KMS-11 (cell line): Measurements from ENCODE around the gene GLIPR2.
"Not testable (repeated sequence)": the region's sequence is repeated elsewhere in the genome, so short reads cannot be mapped to it uniquely, and the experiment has no call there.

ENCODE experiments used
- H2AFZ ChIP-seq: fragments of 200-600 bp; sonication (generic); 2 replicates; pipeline ENCODE4 v1.6.1; 2016; ENCODE audit warnings: antibody characterized with exemption, mixed run types, low read depth
- H3K27ac ChIP-seq: fragments of 200-600 bp; sonication (generic); 2 replicates; pipeline ENCODE4 v1.6.1; 2016; ENCODE audit warnings: mild to moderate bottlenecking, mixed run types
- H3K27me3 ChIP-seq: fragments of 200-600 bp; sonication (generic); 2 replicates; pipeline ENCODE4 v1.6.1; 2017; ENCODE audit warnings: mild to moderate bottlenecking, low read depth, mixed run types, moderate library complexity; ENCODE audit not compliant: insufficient read depth
- H3K36me3 ChIP-seq: fragments of 200-600 bp; sonication (generic); 2 replicates; pipeline ENCODE4 v1.6.1; 2017; ENCODE audit warnings: mild to moderate bottlenecking, mixed run types; ENCODE audit not compliant: insufficient read depth
- H3K4me1 ChIP-seq: fragments of 200-600 bp; sonication (generic); 2 replicates; pipeline ENCODE4 v1.6.1; 2016; ENCODE audit warnings: mild to moderate bottlenecking, low read depth, mixed run types; ENCODE audit not compliant: poor library complexity, severe bottlenecking
- H3K4me2 ChIP-seq: fragments of 200-600 bp; sonication (generic); 2 replicates; pipeline ENCODE4 v1.7.0; 2016; ENCODE audit warnings: mild to moderate bottlenecking, mixed run types
- H3K4me3 ChIP-seq: fragments of 200-600 bp; sonication (generic); IDR thresholded peaks from 2 replicates; pipeline ENCODE4 v1.6.1; 2017; ENCODE audit warnings: low read depth, low read length, mixed read lengths; ENCODE audit not compliant: insufficient read depth
- H3K79me2 ChIP-seq: fragments of 200-600 bp; sonication (generic); 2 replicates; pipeline ENCODE4 v1.6.1; 2016; ENCODE audit warnings: low read depth, mixed run types; ENCODE audit not compliant: insufficient read depth
- H3K9ac ChIP-seq: fragments of 200-600 bp; sonication (generic); 2 replicates; pipeline ENCODE4 v1.6.1; 2016; ENCODE audit warnings: mild to moderate bottlenecking, mixed run types
- H4K20me1 ChIP-seq: fragments of 200-600 bp; sonication (generic); 2 replicates; pipeline ENCODE4 v1.6.1; 2016; ENCODE audit warnings: mild to moderate bottlenecking, mixed run types; ENCODE audit not compliant: insufficient read depth
- CTCF ChIP-seq: fragments of 200-600 bp; sonication (generic); conservative IDR thresholded peaks from 2 replicates; pipeline ENCODE4 v1.6.1; 2017; ENCODE audit warnings: low read depth, mild to moderate bottlenecking, antibody characterized with exemption, low read length, moderate library complexity, mixed read lengths

The GLIPR2 gene

GRCh38 chr9:36154331-36154952 lies 17.9 kb downstream of the GLIPR2 start:
- H4K20me1 ChIP-seq: no peaks in the 10 kb centered on the region
- H3K9ac ChIP-seq: no peak overlapping the region
- H3K4me2 ChIP-seq: no peak overlapping the region
- no peaks in the 10 kb centered on the region for H3K27me3 ChIP-seq
- H3K36me3 ChIP-seq: no peaks in the 10 kb centered on the region
- no peak overlapping the region for H3K27ac ChIP-seq
- no peak overlapping the region for H2AFZ ChIP-seq
- TF ChIP-seq CTCF: no peak
- H3K79me2 ChIP-seq: no peaks in the 10 kb centered on the region
- H3K4me3 ChIP-seq: no peak overlapping the region
- H3K4me1 ChIP-seq: peaks cover 22% of the 10 kb centered on the region

- Histone ChIP-seq H3K4me2 (no peak overlapping the region), H2AFZ (no peak overlapping the region), H3K27me3 (no peaks in the 10 kb centered on the region), H3K36me3 (no peaks in the 10 kb centered on the region), H3K9ac (no peak overlapping the region), H3K27ac (no peak overlapping the region), H3K4me3 (no peak overlapping the region), H4K20me1 (no peaks in the 10 kb centered on the region), H3K79me2 (no peaks in the 10 kb centered on the region), H3K4me1 (peaks cover 12% of the 10 kb centered on the region)
- no peak for TF ChIP-seq CTCF
Measured at GRCh38 chr9:36156116-36156515, 19.6 kb downstream of the GLIPR2 start.

GRCh38 chr9:36158122-36158521 lies 21.6 kb downstream of the GLIPR2 start:
- Histone ChIP-seq H3K79me2 (no peaks in the 10 kb centered on the region), H3K9ac (no peak overlapping the region), H2AFZ (no peak overlapping the region), H3K4me1 (no peaks in the 10 kb centered on the region), H4K20me1 (no peaks in the 10 kb centered on the region), H3K27ac (no peak overlapping the region), H3K36me3 (no peaks in the 10 kb centered on the region), H3K4me3 (no peak overlapping the region), H3K27me3 (no peaks in the 10 kb centered on the region), H3K4me2 (no peak overlapping the region)
- TF ChIP-seq CTCF: no peak

GRCh38 chr9:36158917-36159316 lies 22.4 kb downstream of the GLIPR2 start:
- no peak overlapping the region for H3K4me2 ChIP-seq
- H3K27ac ChIP-seq: no peak overlapping the region
- no peak for TF ChIP-seq CTCF
- H3K27me3 ChIP-seq: no peaks in the 10 kb centered on the region
- H3K79me2 ChIP-seq: no peaks in the 10 kb centered on the region
- no peaks in the 10 kb centered on the region for H4K20me1 ChIP-seq
- no peaks in the 10 kb centered on the region for H3K36me3 ChIP-seq
- H2AFZ ChIP-seq: no peak overlapping the region
- H3K9ac ChIP-seq: no peak overlapping the region
- no peaks in the 10 kb centered on the region for H3K4me1 ChIP-seq
- no peak overlapping the region for H3K4me3 ChIP-seq

- H2AFZ ChIP-seq, H3K4me2 ChIP-seq, H3K36me3 ChIP-seq, H3K4me3 ChIP-seq, H3K9ac ChIP-seq, H3K4me1 ChIP-seq, H3K27me3 ChIP-seq, H3K79me2 ChIP-seq, H3K27ac ChIP-seq, H4K20me1 ChIP-seq: not testable (repeated sequence)
Measured at GRCh38 chr9:36159509-36159908, 23.0 kb downstream of the GLIPR2 start.

- not testable (repeated sequence) for H3K4me3 ChIP-seq, H3K27me3 ChIP-seq, H3K27ac ChIP-seq, H3K36me3 ChIP-seq, H3K79me2 ChIP-seq, H3K9ac ChIP-seq, H3K4me1 ChIP-seq, H3K4me2 ChIP-seq, H4K20me1 ChIP-seq, H2AFZ ChIP-seq
Measured at GRCh38 chr9:36160126-36160525, 23.6 kb downstream of the GLIPR2 start.
